C4-2B (cell line): ENCODE data around the gene PAQR5.

Experiments
- ZFX ChIP-seq: fragments of 450-650 bp; IDR thresholded peaks from 2 replicates; pipeline ENCODE4 v1.6.1; 2017
- TF ChIP-seq, protein P1 (sequence below): fragments of 450-650 bp; conservative IDR thresholded peaks from 2 replicates; pipeline ENCODE4 v1.5.1; 2017; ENCODE audit warnings: mild to moderate bottlenecking

DNA sequence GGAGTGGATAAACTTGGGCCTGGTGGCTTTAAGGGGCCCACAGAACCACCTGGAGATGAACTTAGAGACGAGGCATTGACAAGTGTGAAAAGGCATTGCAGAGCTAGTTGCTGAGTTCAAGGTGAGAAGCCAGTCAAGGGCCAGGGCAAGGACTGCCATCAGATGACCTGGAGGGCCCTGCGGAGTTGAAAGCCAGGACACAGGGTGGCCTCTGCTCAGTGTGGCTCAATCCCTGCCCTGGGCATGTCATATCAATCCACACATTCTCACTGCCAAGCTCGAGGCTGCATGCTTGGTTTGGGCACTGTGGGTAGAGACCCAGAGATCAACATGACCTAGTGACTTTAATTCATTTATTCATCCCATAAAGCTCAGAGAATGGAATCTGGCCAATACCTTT is 9.2 kb downstream of the PAQR5 start:
- TF ChIP-seq, protein P1, sequence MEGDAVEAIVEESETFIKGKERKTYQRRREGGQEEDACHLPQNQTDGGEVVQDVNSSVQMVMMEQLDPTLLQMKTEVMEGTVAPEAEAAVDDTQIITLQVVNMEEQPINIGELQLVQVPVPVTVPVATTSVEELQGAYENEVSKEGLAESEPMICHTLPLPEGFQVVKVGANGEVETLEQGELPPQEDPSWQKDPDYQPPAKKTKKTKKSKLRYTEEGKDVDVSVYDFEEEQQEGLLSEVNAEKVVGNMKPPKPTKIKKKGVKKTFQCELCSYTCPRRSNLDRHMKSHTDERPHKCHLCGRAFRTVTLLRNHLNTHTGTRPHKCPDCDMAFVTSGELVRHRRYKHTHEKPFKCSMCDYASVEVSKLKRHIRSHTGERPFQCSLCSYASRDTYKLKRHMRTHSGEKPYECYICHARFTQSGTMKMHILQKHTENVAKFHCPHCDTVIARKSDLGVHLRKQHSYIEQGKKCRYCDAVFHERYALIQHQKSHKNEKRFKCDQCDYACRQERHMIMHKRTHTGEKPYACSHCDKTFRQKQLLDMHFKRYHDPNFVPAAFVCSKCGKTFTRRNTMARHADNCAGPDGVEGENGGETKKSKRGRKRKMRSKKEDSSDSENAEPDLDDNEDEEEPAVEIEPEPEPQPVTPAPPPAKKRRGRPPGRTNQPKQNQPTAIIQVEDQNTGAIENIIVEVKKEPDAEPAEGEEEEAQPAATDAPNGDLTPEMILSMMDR: no peak
- no peak for TF ChIP-seq ZFX
